Hepatocyte (in vitro differentiated cells): ENCODE measurements around the gene TET1. TPM values are rescaled to one million over a fixed set of nuclear protein-coding genes. Genes with fewer than 3 reads are reported as not detected.

ENCODE experiments used
- DNase-seq: peaks from one replicate; pipeline ENCODE4 v3.0.0-alpha.2; 2016; ENCODE audit warnings: low spot score
- H2AFZ ChIP-seq: fragments of 200-600 bp; sonication (generic); 2 replicates; pipeline ENCODE4 v1.6.0; 2016; ENCODE audit warnings: antibody characterized with exemption, mild to moderate bottlenecking
- H3K27ac ChIP-seq: fragments of 200-600 bp; sonication (generic); 2 replicates; pipeline ENCODE4 v1.5.1; 2016; ENCODE audit warnings: mild to moderate bottlenecking
- H3K27me3 ChIP-seq: fragments of 200-600 bp; sonication (generic); 2 replicates; pipeline ENCODE4 v1.6.1; 2016
- H3K36me3 ChIP-seq: fragments of 200-600 bp; sonication (generic); replicated peaks from 2 replicates; pipeline ENCODE4 v1.5.1; 2016; ENCODE audit warnings: low read depth; ENCODE audit not compliant: insufficient read depth
- H3K4me1 ChIP-seq: fragments of 200-600 bp; sonication (generic); 2 replicates; pipeline ENCODE4 v1.5.1; 2016; ENCODE audit warnings: mild to moderate bottlenecking, moderate library complexity; ENCODE audit not compliant: insufficient read depth
- H3K4me2 ChIP-seq: fragments of 200-600 bp; sonication (generic); 2 replicates; pipeline ENCODE4 v1.6.0; 2016
- H3K4me3 ChIP-seq: fragments of 200-600 bp; sonication (generic); 2 replicates; pipeline ENCODE4 v1.5.1; 2016; ENCODE audit warnings: mild to moderate bottlenecking
- H3K79me2 ChIP-seq: fragments of 200-600 bp; sonication (generic); 2 replicates; pipeline ENCODE4 v1.6.0; 2017; ENCODE audit warnings: mild to moderate bottlenecking
- H3K9me2 ChIP-seq: fragments of 200-600 bp; sonication (generic); replicated peaks from 2 replicates; pipeline ENCODE4 v1.6.0; 2017; ENCODE audit warnings: mild to moderate bottlenecking; ENCODE audit not compliant: insufficient read depth
- H3K9me3 ChIP-seq: fragments of 200-600 bp; sonication (generic); 2 replicates; pipeline ENCODE4 v1.5.1; 2016; ENCODE audit warnings: low read depth, mild to moderate bottlenecking
- H4K20me1 ChIP-seq: fragments of 200-600 bp; sonication (generic); 2 replicates; pipeline ENCODE4 v1.6.0; 2016; ENCODE audit warnings: mild to moderate bottlenecking; ENCODE audit not compliant: insufficient read depth, poor library complexity, severe bottlenecking
- CTCF ChIP-seq: fragments of 200-600 bp; sonication (generic); IDR thresholded peaks from 2 replicates; pipeline ENCODE4 v1.5.1; 2016; ENCODE audit warnings: antibody characterized with exemption, mild to moderate bottlenecking; ENCODE audit not compliant: poor library complexity
- EZH2 ChIP-seq: fragments of 200-600 bp; sonication (generic); IDR thresholded peaks from 2 replicates; pipeline ENCODE4 v1.6.1; 2016; ENCODE audit warnings: antibody characterized with exemption, mild to moderate bottlenecking, borderline replicate concordance
- EZH2phosphoT487 ChIP-seq: fragments of 200-600 bp; sonication (generic); IDR thresholded peaks from one replicate; pipeline ENCODE4 v1.6.1; 2018; ENCODE audit warnings: antibody characterized with exemption, mild to moderate bottlenecking, low read depth, moderate library complexity; ENCODE audit not compliant: unreplicated experiment, severe bottlenecking
- WGBS: methylation state at CpG from one replicate; pipeline ENCODE4 v1.1.6; 2016; ENCODE audit warnings: low lambda C conversion rate; ENCODE audit errors: missing lambda C conversion rate; 5-methylcytosine and 5-hydroxymethylcytosine counted together
- polyA plus RNA-seq: library from polyadenylated mRNA; unstranded; fragments of >200 nt; fragmentation: Nextera tagmentation; extraction: Ambion mirVana; gene quantifications from 2 replicates; pipeline ENCODE4 v1.2.1, GENCODE V29; 2016
- total RNA-seq: library from RNA; depleted of rRNA; stranded (reverse); fragments of >200 nt; gene quantifications from 2 replicates; pipeline ENCODE4 v1.2.3, GENCODE V29; 2014

TET1 gene
- total and polyA plus RNA-seq, 2 experiments from 2014 or later = 2.4 to 13.6 TPM

GRCh38 chr10:68720793-68721672 is 160.9 kb downstream of the TET1 start, which contains the start of gene CCAR1:
Gene CCAR1, plus strand, starts transcription at chr10:68721239. Its CDS starts 1,266 bp downstream, at chr10:68722505.
- H2AFZ ChIP-seq = peak within 1 kb of the TSS; percentile 96
- H3K4me3 ChIP-seq = peak within 1 kb of the TSS; percentile 57
- no peaks in the 10 kb centered on the region for H4K20me1 ChIP-seq
- TF ChIP-seq EZH2 = no peak
- TF ChIP-seq CTCF = no peak
- no peak for TF ChIP-seq EZH2phosphoT487
- H3K36me3 ChIP-seq = no peaks in the 10 kb centered on the region
- DNase-seq = peak; percentile 99
- H3K4me1 ChIP-seq = peaks cover 9% of the 10 kb centered on the region
- peak within 1 kb of the TSS; percentile 92 for H3K27ac ChIP-seq
- H3K4me2 ChIP-seq = peak within 1 kb of the TSS; percentile 92
- 1% methylated on average over 31 of the region's 72 CpGs for WGBS
- peaks cover 47% of the 10 kb centered on the region for H3K79me2 ChIP-seq
- H3K9me3 ChIP-seq = no peaks in the 10 kb centered on the region
- H3K27me3 ChIP-seq = no peaks in the 10 kb centered on the region
- no peaks in the 10 kb centered on the region for H3K9me2 ChIP-seq

DNA sequence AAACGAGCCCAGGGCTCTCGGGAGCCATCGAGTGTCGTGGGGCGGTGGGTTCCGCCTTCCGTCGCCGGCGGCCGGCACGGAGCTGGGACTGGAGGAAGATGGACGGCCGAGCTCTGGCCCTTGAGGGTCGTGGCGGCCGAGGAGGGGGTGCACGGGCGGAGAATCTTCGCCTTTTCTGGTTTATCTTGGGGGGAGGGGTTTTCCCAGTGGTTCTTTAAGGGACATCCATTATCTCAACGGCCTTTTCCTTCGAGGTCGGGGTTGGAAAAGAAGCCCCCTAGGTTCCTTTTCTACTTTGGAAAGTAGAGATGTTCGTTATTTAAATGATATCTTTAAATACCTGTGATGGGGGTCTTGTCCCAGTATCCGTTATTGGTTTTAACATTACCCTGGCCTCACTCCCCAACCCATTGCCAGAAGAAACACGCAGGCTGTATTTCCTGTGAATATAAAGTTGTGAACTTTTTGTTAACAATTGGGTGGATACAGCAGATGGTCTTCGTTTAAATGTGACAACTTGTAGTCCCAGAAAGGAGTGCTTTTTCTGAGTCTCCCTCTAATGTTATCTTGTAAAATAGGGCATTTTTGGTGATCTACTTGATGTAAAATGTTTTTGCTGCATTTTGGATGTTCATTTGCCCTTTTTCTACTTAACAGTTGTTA is 161.7 kb downstream of the TET1 start:
- 1% methylated on average over 27 of the region's 27 CpGs for WGBS
- Histone ChIP-seq H4K20me1 (peaks cover 5% of the 10 kb centered on the region), H3K79me2 (peaks cover 55% of the 10 kb centered on the region), H3K27me3 (no peaks in the 10 kb centered on the region), H3K9me2 (no peaks in the 10 kb centered on the region), H3K4me1 (peaks cover 9% of the 10 kb centered on the region), H3K9me3 (no peaks in the 10 kb centered on the region), H3K4me3 (peak overlapping the region; percentile 57), H3K4me2 (peak overlapping the region; percentile 92), H2AFZ (peak overlapping the region; percentile 87), H3K27ac (peak overlapping the region; percentile 92), H3K36me3 (no peaks in the 10 kb centered on the region)
- DNase-seq = peak; percentile 6
- TF ChIP-seq EZH2phosphoT487 (no peak), CTCF (no peak), EZH2 (no peak)

DNA sequence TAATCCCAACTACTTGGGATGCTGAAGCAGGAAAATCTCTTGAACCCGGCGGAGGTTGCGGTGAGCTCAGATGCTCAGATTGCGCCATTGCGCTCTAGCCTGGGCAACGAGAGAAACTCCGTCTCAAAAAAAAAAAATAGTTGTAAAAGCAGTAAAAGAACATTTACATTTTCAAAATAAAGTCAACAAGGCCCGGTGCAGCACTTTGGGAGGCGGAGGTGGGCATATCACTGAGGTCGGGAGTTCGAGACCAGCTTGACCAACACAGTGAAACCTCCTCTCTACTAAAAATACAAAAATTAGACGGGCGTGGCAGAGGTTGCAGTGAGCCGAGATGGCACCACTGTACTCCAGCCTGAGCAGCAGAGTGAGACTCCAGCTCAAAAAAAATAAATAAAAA is 164.9 kb downstream of the TET1 start:
- Histone ChIP-seq H3K27ac (no peak overlapping the region), H3K4me2 (no peak overlapping the region), H3K9me3 (no peaks in the 10 kb centered on the region), H3K79me2 (peaks cover 86% of the 10 kb centered on the region), H2AFZ (no peak overlapping the region), H4K20me1 (peaks cover 9% of the 10 kb centered on the region), H3K27me3 (no peaks in the 10 kb centered on the region), H3K4me1 (peaks cover 9% of the 10 kb centered on the region), H3K9me2 (no peaks in the 10 kb centered on the region), H3K4me3 (no peak overlapping the region), H3K36me3 (no peaks in the 10 kb centered on the region)
- TF ChIP-seq CTCF (no peak), EZH2phosphoT487 (no peak), EZH2 (no peak)
- DNase-seq = no peak
- WGBS = 93% methylated on average over 14 of the region's 14 CpGs
